HG03159 (cell line): ENCODE measurements around the gene CBARP.

Experiments
- ATAC-seq: cut with Tn5 transposase; IDR thresholded peaks from one replicate; pipeline ENCODE4 v1.9.1; 2021; ENCODE audit warnings: mild to moderate bottlenecking, moderate library complexity; ENCODE audit not compliant: unreplicated experiment

Gene CBARP

GRCh38 chr19:1241417-1242095 lies 3.8 kb upstream of the CBARP start, which contains the start of gene ATP5F1D:
TSS of gene ATP5F1D (plus strand) at chr19:1241751. CDS start at chr19:1241851, 100 bp downstream.
- peak; percentile 43 for ATAC-seq

GRCh38 chr19:1240925-1241324 lies 3.1 kb upstream of the CBARP start:
- no peak for ATAC-seq

- no peak for ATAC-seq
Measured at GRCh38 chr19:1239796-1240737, 2.3 kb upstream of the CBARP start.

- no peak for ATAC-seq
Measured at GRCh38 chr19:1239420-1239795, 1.6 kb upstream of the CBARP start.

- no peak for ATAC-seq
Measured at GRCh38 chr19:1238369-1239303, 831 bp upstream of the CBARP start.

GRCh38 chr19:1237027-1237659 lies 662 bp downstream of the CBARP start:
- ATAC-seq: no peak

GRCh38 chr19:1236576-1236975 lies 1.2 kb downstream of the CBARP start:
- no peak for ATAC-seq

- ATAC-seq: no peak
Measured at GRCh38 chr19:1235625-1236538, 1.9 kb downstream of the CBARP start.

GRCh38 chr19:1234955-1235380 lies 2.8 kb downstream of the CBARP start:
- no peak for ATAC-seq

GRCh38 chr19:1234051-1234954 lies 3.5 kb downstream of the CBARP start:
- no peak for ATAC-seq

GRCh38 chr19:1233115-1233667 lies 4.6 kb downstream of the CBARP start:
- ATAC-seq: no peak

GRCh38 chr19:1232652-1233072 lies 5.1 kb downstream of the CBARP start:
- ATAC-seq: no peak

- no peak for ATAC-seq
Measured at GRCh38 chr19:1231729-1232637, 5.8 kb downstream of the CBARP start.

- ATAC-seq: no peak
Measured at GRCh38 chr19:1230783-1231489, 6.9 kb downstream of the CBARP start.

- ATAC-seq: no peak
Measured at GRCh38 chr19:1229924-1230782, 7.7 kb downstream of the CBARP start.
